ENCODE data around the gene TRIOBP. TPM values are rescaled to one million over a fixed set of nuclear protein-coding genes. Genes with fewer than 3 reads are reported as not detected.

Gene TRIOBP
- total RNA-seq, 2 experiments from 2014 or later: 9.0 to 10.1 TPM

DNA sequence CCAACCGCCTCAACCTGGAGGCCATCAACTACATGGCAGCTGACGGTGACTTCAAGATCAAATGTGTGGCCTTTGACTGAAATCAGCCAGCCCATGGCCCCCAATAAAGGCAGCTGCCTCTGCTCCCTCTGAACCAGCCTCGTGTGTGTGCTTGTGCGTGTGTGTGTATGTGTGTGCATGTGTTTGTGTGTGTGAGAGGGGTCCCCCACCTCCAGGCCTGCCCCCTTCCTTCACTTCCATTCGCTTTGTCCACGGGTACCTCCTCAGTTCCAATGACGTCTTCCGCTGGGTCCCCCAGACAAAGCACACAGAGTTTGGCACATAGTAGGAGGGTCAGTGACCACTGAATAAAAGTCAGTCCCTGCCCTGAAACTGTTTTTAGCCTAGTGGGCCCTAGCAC, 17.2 kb upstream of the TRIOBP start:
- Mint-ChIP-seq H3K4me1 (ENCODE audit: low read depth) (peaks cover 35% of the 10 kb centered on the region), H3K4me3 (peak overlapping the region; percentile 45), H3K9me3 (no peaks in the 10 kb centered on the region), H3K27ac (peak overlapping the region; percentile 73), H3K27me3 (no peaks in the 10 kb centered on the region), H3K36me3 (ENCODE audit: low read depth) (peaks cover 9% of the 10 kb centered on the region)
- no peak overlapping the region for H3K27ac ChIP-seq (ENCODE audit: low read depth in 1 of 2, low read length in 2 of 2)
- peaks cover 44% of the 10 kb centered on the region for H3K4me1 ChIP-seq (ENCODE audit: insufficient read depth, low read length)
- TF ChIP-seq CTCF (IDR thresholded peaks at IDR 0.05): no peak
- intact Hi-C loops (cut with DNase I, micrococcal nuclease): loop anchor here in 1 of 2 experiments (10.0 kb wide), 1 partner anchor 195 kb away; the partner anchor contains the start of gene MFNG
- H3K27me3 ChIP-seq (ENCODE audit: control insufficient read depth in 1 of 2, insufficient read depth in 2 of 2, low read length in 2 of 2): no peaks in the 10 kb centered on the region
- no peak overlapping the region for H3K4me3 ChIP-seq (ENCODE audit: low read length)
- POLR2A ChIA-PET: interaction anchor here (1.1 to 7.1 kb wide), 5 partner anchors 13 to 46 kb away, joined by 3 to 42 read pairs (median 4); partner anchors contain the start of gene PDXP
- ATAC-seq (ENCODE audit: poor library complexity) (no peak), DNase-seq (no peak)
- CTCF ChIA-PET: interaction anchor here (4.5 to 12.8 kb wide), 2 partner anchors 20 to 38 kb away, joined by 63 to 171 read pairs; partner anchors contain the start of genes PDXP and SH3BP1
- peaks cover 5% of the 10 kb centered on the region for H3K36me3 ChIP-seq (ENCODE audit: insufficient read depth, low read length)
- peaks cover 0 to 4% of the 10 kb centered on the region in 2 experiments for H3K9me3 ChIP-seq (ENCODE audit: control insufficient read depth in 1 of 2, insufficient read depth in 1 of 2, low read length in 2 of 2)

GRCh38 chr22:37680191-37680851, 16.5 kb upstream of the TRIOBP start:
- peak overlapping the region; percentile 45 for H3K4me3 Mint-ChIP-seq
- no peak for DNase-seq
- peaks cover 28% of the 10 kb centered on the region for H3K4me1 Mint-ChIP-seq (ENCODE audit: low read depth)
- no peaks in the 10 kb centered on the region for H3K27me3 Mint-ChIP-seq
- TF ChIP-seq CTCF (IDR thresholded peaks at IDR 0.05): no peak
- no peaks in the 10 kb centered on the region for H3K9me3 Mint-ChIP-seq
- H3K4me1 ChIP-seq (ENCODE audit: insufficient read depth, low read length): peaks cover 38% of the 10 kb centered on the region
- intact Hi-C loops (cut with DNase I, micrococcal nuclease): loop anchor here in 1 of 2 experiments (10.0 kb wide), 1 partner anchor 196 kb away; the partner anchor contains the start of gene MFNG
- no peak overlapping the region for H3K4me3 ChIP-seq (ENCODE audit: low read length)
- no peak for ATAC-seq (ENCODE audit: poor library complexity)
- peaks cover 5% of the 10 kb centered on the region for H3K36me3 ChIP-seq (ENCODE audit: insufficient read depth, low read length)
- CTCF ChIA-PET: interaction anchor here (1.0 to 12.8 kb wide), 7 partner anchors 9 to 55 kb away, joined by 3 to 171 read pairs (median 5); partner anchors contain the start of genes PDXP and SH3BP1
- POLR2A ChIA-PET: interaction anchor here (1.0 to 3.7 kb wide), 10 partner anchors 8 to 72 kb away, joined by 3 to 25 read pairs (median 8); partner anchors contain the start of genes GGA1 and PDXP
- H3K36me3 Mint-ChIP-seq (ENCODE audit: low read depth): peaks cover 9% of the 10 kb centered on the region
- peaks cover 0 to 4% of the 10 kb centered on the region in 2 experiments for H3K9me3 ChIP-seq (ENCODE audit: control insufficient read depth in 1 of 2, insufficient read depth in 1 of 2, low read length in 2 of 2)
- no peaks in the 10 kb centered on the region for H3K27me3 ChIP-seq (ENCODE audit: control insufficient read depth in 1 of 2, insufficient read depth in 2 of 2, low read length in 2 of 2)
- H3K27ac ChIP-seq (ENCODE audit: low read depth in 1 of 2, low read length in 2 of 2): no peak overlapping the region
- H3K27ac Mint-ChIP-seq: peak overlapping the region; percentile 79

DNA sequence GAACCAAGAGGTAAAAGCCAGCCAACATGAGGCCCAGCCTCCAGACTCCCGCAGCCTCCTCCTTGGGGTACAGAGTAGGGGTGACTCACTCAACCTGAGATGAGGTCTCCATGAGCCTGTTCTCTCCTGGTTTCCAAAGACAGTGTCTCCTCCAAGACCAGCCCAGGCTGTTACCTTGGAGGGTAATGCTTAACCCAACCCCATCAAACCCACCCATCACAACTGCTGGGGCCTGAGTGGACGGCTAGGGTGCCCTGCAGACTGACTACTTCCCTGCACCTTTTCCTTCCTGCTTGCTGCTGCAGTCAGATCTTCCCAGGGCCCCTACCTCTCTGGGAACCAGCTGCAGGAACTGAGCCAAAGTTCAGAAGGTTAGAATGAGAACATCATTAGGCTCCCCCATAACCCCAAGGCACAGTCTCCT, 15.8 kb upstream of the TRIOBP start:
- peaks cover 38% of the 10 kb centered on the region for H3K4me1 ChIP-seq (ENCODE audit: insufficient read depth, low read length)
- peaks cover 31% of the 10 kb centered on the region for H3K4me1 Mint-ChIP-seq (ENCODE audit: low read depth)
- H3K27ac Mint-ChIP-seq: peak overlapping the region; percentile 79
- ATAC-seq (ENCODE audit: poor library complexity) (no peak), DNase-seq (no peak)
- ChIA-PET CTCF (interaction anchor here (0.6 to 12.8 kb wide), 15 partner anchors 10 to 88 kb away, joined by 3 to 171 read pairs (median 5); partner anchors contain the start of genes GGA1, PDXP and SH3BP1), POLR2A (interaction anchor here (1.0 to 3.7 kb wide), 12 partner anchors 9 to 74 kb away, joined by 3 to 25 read pairs (median 5); partner anchors contain the start of genes GGA1 and PDXP)
- no peak overlapping the region for H3K4me3 ChIP-seq (ENCODE audit: low read length)
- no peaks in the 10 kb centered on the region for H3K9me3 Mint-ChIP-seq
- H3K27me3 ChIP-seq (ENCODE audit: control insufficient read depth in 1 of 2, insufficient read depth in 2 of 2, low read length in 2 of 2): no peaks in the 10 kb centered on the region
- TF ChIP-seq CTCF (IDR thresholded peaks at IDR 0.05): no peak
- peaks cover 5% of the 10 kb centered on the region for H3K36me3 ChIP-seq (ENCODE audit: insufficient read depth, low read length)
- intact Hi-C loops (cut with DNase I, micrococcal nuclease): loop anchor here (1.0 to 10.0 kb wide), 4 partner anchors 20 to 196 kb away; partner anchors contain the start of gene MFNG (in 1 of the 2)
- H3K27me3 Mint-ChIP-seq: no peaks in the 10 kb centered on the region
- H3K9me3 ChIP-seq (ENCODE audit: control insufficient read depth in 1 of 2, insufficient read depth in 1 of 2, low read length in 2 of 2): peaks cover 0 to 4% of the 10 kb centered on the region in 2 experiments
- H3K4me3 Mint-ChIP-seq: no peak overlapping the region
- peaks cover 11% of the 10 kb centered on the region for H3K36me3 Mint-ChIP-seq (ENCODE audit: low read depth)
- no peak overlapping the region for H3K27ac ChIP-seq (ENCODE audit: low read depth in 1 of 2, low read length in 2 of 2)

Data from CD4-positive, alpha-beta T cell (primary cell).